GM19395 (cell line): ENCODE results near the gene CRTAC1.

Source experiments
- ATAC-seq: cut with Tn5 transposase; IDR thresholded peaks from one replicate; pipeline ENCODE4 v1.9.1; 2021; ENCODE audit warnings: mild to moderate bottlenecking, moderate library complexity; ENCODE audit not compliant: unreplicated experiment

Gene CRTAC1

GRCh38 chr10:97875391-97875790 lies 155.0 kb downstream of the CRTAC1 start:
- no peak for ATAC-seq

GRCh38 chr10:97874332-97874731 lies 156.1 kb downstream of the CRTAC1 start:
- no peak for ATAC-seq

GRCh38 chr10:97873569-97873968 lies 156.9 kb downstream of the CRTAC1 start:
- ATAC-seq: no peak

- no peak for ATAC-seq
These were observed 159.4 kb downstream of the CRTAC1 start for GRCh38 chr10:97870990-97871389.

DNA sequence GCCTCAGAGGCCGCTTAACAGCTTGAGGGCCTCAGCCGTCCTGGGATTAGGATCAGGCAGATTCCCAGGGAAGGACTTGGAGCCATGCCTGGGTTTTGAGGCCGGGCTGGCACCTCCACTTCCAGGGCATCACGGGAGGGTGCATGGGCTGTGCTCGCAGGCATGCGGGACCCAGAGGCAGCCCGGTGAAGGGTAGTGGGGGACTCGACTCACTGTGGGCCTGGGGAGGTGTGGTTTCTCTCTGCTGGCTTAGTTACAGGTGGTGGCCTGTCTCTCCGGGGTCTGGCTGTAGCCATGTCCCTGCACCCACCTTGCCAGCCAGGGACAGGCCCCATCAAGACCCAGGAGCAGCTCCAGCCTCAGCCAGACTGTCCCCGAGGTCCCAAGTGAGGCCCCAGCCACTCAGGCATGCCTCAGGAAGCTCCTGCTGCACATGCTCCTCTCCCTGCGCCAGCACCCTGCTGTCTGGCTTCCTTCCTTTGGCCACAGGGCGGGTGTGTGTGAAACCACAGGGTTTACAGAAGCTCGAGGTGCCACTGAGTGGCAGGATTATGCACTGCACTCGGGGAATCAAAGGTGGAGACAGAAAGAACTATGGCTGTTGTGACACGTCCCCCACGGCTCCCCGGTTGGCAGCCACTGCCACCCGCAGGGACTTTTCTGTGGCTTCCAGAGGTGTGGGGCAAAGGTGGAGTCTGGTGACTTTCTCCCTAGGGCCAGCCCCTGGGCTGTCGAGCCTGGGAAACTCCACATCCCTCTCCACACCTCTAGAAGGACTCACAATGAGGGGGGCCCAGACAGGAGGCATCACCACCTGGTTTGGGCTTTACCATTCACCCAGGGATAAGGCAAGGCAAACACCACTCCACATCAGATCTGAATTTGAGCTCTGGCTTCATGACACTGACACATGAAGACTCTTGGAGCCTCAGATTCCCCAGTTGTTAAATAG lies 161.1 kb downstream of the CRTAC1 start:
- peak; percentile 98 for ATAC-seq

DNA sequence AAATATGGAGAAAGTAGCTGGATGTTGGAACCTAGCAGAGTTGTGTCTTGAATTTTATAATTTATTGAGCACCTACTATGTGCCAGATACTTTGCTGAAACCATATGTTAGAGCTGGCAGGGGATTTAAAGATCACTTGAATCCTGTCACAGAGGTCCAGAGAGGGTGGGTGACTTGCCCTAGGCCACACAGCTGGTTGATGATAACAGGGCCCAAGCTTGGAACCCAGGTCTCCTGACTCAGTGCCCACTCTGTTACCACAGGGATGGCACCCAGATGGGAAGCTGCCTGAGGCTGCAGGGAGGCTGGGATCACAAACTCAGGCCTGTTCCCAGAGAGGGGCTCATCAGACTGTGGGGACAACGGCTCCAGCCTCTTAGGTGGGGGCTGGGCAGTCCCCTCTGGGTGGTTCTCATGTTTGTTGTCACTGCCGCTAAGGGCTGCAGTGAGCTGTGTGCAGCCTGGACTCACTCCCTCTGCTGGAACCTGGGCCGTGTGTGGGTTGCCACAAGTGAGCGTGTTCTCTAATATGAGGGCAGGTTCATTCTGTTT lies 162.2 kb downstream of the CRTAC1 start:
- ATAC-seq: no peak

- ATAC-seq: no peak
These were observed 163.1 kb downstream of the CRTAC1 start for GRCh38 chr10:97867220-97867800.

DNA sequence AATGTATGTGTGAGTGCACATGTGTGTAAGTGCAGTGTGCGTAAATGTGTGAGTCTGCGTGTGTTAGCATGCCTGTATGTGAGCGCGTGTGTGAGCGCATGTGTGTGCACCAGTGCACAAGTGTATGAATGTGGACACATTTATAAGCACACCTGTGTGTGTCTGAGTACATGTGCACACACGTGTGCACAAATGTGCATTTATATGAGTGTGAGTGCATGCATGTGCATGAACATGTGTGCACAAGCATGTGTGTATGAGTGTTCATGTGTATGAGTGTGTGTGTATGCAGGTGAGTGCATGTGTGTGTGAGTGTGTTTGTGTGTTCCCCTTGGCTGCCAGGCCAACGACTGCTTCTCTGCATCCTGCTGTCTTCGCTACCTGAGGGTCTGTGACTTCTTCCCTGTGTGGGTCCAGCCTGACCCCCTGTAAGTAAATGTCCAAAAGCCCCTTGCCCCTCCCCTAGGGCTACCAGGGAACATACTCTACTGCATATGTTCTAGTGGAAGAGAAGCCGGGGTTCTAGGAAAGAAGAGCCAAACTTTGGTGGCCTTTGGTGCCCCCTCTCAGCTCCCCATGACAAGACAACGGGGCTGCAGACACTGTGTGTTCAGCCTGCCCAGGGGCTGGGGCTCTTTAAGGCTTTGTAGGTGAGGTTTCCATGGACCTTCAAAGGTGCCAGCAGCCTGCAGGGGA lies 163.7 kb downstream of the CRTAC1 start:
- no peak for ATAC-seq

DNA sequence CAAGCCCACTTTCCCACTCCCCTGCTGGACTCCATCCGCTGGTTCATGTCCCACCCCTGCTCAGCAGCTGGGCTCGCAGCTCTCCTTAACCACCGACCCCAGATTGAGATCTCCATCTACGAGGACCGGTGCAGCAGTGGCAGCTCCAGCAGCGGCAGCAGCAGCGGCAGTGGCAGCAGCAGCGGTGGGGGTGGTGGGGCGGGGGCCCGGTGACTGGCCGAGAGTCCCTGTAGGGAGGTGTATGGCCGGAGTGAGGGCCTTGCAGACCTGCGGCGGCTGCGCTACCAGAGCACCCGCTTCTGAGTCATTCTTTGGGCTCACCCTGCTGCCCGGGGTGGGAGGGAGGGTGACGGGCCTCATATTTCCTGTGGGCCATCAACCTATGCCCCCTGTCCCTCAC lies 164.9 kb downstream of the CRTAC1 start:
- ATAC-seq: no peak

- ATAC-seq: no peak
These were observed 166.6 kb downstream of the CRTAC1 start for GRCh38 chr10:97863808-97864207.

DNA sequence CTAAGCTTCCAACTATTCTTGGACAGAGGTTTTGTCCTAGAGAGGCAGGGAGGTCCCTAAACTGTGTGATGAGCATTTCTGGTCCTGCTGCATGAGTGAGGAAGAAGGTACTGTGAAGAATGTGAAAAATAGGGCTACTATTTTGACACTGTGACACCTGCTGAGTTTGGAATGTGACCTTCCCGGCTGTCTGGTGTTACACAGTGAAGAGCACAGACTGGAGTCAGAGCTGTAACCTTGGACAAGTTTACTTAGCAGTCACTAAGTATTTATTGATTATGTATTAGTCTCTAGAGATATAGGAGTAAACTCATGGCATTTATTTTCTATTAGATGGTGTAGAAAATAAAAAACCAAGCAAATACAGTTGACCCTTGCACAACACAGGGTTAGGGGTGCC lies 168.5 kb downstream of the CRTAC1 start:
- no peak for ATAC-seq

GRCh38 chr10:97861097-97861750 lies 169.2 kb downstream of the CRTAC1 start:
- ATAC-seq: no peak

- ATAC-seq: no peak
These were observed 172.4 kb downstream of the CRTAC1 start for GRCh38 chr10:97858001-97858439.

- ATAC-seq: no peak
These were observed 175.7 kb downstream of the CRTAC1 start for GRCh38 chr10:97854743-97855142.

DNA sequence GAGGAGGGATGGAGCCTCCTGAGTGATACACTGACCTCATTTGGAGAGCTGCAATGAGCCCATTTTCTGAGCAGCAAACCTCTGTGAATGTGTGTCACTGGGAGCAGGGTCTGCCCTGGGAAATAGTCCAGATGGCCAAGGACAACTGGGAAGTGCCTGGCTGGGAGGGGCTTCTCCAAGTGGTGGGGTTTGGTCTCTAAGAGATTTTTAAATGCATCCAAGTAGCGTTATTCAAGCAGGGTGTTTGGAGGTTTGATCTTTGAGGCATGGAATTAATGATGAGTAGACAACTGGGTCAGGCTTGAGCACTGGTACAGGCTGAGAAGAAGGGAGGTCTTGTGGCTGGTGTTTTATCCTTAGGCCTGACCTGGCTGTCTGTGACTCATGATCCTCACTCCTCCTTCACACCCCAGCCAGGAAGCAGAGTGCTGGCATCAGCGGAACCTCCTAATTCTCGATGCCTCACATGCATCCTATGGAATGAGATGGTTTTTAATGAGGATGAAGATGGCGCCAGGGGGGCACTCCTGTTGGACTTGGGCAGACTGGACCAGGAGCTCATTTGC lies 177.5 kb downstream of the CRTAC1 start:
- ATAC-seq: no peak

DNA sequence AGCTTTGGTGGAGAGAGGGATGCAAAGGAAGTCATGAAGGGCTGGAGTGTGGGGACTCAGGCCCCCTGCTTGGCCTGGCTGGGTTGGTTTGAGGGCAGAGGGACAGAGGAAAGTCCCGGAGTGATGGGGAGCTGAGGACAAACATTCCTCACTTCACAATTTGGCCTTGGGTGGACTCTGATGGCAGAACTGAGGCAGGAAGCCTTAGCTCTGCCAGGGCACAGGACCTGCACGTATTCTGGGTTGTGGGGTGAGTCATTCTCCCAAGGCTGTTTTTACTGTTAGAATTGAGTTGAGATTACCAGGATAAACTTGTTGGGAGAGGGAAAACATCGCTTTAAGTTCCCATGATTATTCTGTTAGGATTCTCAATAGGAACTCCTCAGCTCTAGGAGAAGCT lies 178.1 kb downstream of the CRTAC1 start:
- no peak for ATAC-seq

DNA sequence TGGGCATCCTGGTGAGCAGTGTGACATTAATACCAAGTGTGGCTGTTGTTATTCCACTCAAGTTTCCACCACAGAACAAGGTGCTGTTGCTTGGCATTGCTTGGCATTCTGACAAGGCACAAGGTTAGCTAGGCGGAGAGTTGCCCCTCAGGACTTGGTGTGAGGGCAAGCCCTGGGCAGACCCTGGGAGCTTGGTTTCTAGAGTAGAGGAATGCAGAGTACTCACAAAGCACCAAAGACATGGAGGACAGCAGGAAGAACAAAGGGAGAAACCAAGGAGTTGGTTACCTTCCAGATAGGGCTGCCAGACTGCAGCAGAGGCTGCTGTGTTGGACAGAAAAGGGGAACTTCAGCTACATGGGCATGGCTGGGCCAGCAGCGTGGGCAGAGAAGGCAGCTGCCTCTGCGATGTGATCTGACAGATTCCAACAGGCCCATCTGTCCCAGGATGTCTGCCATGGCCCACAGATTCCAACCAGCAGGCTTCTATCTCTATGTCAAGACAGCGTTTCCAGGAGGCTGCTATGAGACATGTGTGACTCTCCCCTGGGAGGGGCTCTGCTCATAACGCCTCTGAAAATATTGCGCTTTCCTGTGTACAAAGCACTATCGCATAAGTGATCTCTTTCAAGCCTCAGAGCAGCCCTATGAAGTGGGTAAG lies 178.9 kb downstream of the CRTAC1 start:
- no peak for ATAC-seq

DNA sequence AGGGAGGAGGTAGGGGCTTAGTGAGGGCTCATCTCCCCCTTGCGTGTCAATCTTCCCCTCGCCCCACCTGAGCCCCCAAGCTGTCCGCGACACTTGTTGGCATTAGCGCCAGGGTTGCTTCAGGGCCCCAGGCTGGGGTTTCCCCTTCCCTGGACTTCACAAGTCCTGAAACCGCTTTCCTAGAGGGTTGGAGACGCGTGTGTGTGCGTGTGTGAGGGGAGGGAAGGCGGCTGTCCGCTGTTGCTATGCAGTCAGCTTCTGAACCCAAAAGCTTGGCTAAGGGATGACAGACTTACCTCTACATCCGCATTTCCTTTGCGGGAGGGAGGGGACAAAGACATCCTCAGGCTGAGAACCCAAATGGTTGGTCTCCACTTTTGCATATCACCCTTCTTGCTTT lies 180.0 kb downstream of the CRTAC1 start:
- ATAC-seq: no peak

GRCh38 chr10:97849687-97850402 lies 180.6 kb downstream of the CRTAC1 start, which contains the start of gene GOLGA7B:
GOLGA7B (plus strand) TSS chr10:97849843; CDS start chr10:97850304, 461 bp downstream.
- ATAC-seq: no peak
